MCF 10A (cell line): ENCODE measurements around the gene CST9. TPM values are rescaled to one million over a fixed set of nuclear protein-coding genes. Genes with fewer than 3 reads are reported as not detected.

Source experiments
- BruUV-seq: library from RNA; stranded (reverse); fragments of 400-500 nt; replicated peaks from 2 replicates; lab custom pipeline; 2021; lab: Mats Ljungman, UMichigan
- CTCF ChIA-PET: fragments of 300-600 bp; sonication (Branson Sonifier 250); formaldehyde crosslinking; extraction: SDS; loops from one replicate; lab custom pipeline; 2021; ENCODE audit warnings: antibody characterized with exemption, inconsistent platforms; lab: Yijun Ruan, JAX
- POLR2A ChIA-PET: fragments of 300-600, 350-650 bp; sonication (Branson Sonifier 250); formaldehyde crosslinking; extraction: SDS; loops from one replicate; lab custom pipeline; 2020; ENCODE audit warnings: antibody characterized with exemption, inconsistent platforms; lab: Yijun Ruan, JAX
- DNase-seq: peaks from one replicate; pipeline ENCODE4 v3.0.0-alpha.2; 2018; ENCODE audit not compliant: unreplicated experiment
- H3K27ac Mint-ChIP-seq: one replicate; pipeline ENCODE4 v1.8.0; 2022; ENCODE audit warnings: mild to moderate bottlenecking, low read depth, mixed read lengths; ENCODE audit not compliant: unreplicated experiment
- H3K27me3 Mint-ChIP-seq: one replicate; pipeline ENCODE4 v1.8.0; 2022; ENCODE audit warnings: mixed read lengths; ENCODE audit not compliant: insufficient read depth, unreplicated experiment
- H3K36me3 Mint-ChIP-seq: one replicate; pipeline ENCODE4 v1.8.0; 2022; ENCODE audit warnings: mild to moderate bottlenecking, moderate library complexity, mixed read lengths; ENCODE audit not compliant: insufficient read depth, unreplicated experiment
- H3K4me1 Mint-ChIP-seq: one replicate; pipeline ENCODE4 v1.8.0; 2022; ENCODE audit warnings: mixed read lengths; ENCODE audit not compliant: insufficient read depth, unreplicated experiment
- H3K4me3 Mint-ChIP-seq: one replicate; pipeline ENCODE4 v1.8.0; 2022; ENCODE audit warnings: mild to moderate bottlenecking, moderate library complexity, mixed read lengths; ENCODE audit not compliant: unreplicated experiment
- H3K9me3 Mint-ChIP-seq: one replicate; pipeline ENCODE4 v1.8.0; 2022; ENCODE audit warnings: mixed read lengths; ENCODE audit not compliant: unreplicated experiment
- intact Hi-C: fragments of 100-400 bp; cut with micrococcal nuclease; formaldehyde crosslinking; loops from 2 replicates; pipeline ENCODE4 v1.14.1; 2022
- total RNA-seq: library from RNA; stranded (reverse); gene quantifications from 2 replicates; pipeline ENCODE4 v1.2.3, GENCODE V29; 2022
- TF ChIP-seq, protein P1 (sequence below): fragments of 200-600 bp; IDR thresholded peaks from one replicate; pipeline ENCODE4 v1.8.0; 2022; ENCODE audit warnings: antibody characterized with exemption, mild to moderate bottlenecking; ENCODE audit not compliant: unreplicated experiment

The CST9 gene
- total RNA-seq, 1 experiment from 2014 or later = not detected

DNA sequence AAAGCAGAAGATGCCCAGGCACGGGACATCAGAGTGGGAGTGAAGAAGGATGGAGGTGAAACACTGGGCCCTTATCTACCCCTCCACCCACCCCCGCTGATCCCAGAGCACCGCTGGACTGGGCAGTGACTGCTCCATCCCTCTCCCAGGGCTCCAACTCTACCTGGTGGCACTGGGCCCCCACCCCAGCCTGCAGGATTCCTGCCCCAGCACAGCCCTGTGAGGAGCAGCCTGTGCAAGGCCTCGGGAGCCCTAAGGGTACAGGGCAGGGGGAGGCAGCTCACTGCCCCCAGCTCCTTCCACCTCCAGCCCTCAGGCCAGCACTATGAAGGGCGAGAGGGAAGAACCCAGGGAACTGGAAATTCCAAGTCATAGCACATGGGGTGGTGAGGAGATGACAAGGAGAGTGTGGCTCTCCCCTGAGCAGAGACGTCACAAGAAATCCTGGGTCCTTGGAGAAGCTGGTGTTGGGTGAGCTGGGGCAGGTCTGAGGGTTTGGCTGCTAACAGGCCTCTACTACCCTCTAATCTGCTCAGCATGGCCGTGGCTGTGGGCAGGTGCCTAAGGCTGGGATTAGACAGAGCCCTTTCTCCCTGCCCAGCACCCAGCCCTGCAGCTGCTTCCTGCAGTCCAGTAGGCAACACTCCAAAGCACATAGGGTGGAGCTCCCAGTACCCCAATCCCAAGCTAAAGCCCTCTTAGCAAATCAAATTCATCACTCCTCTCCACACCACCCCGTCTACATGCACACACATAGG, 28.5 kb upstream of the CST9 start:
- Mint-ChIP-seq H3K4me1 (peaks cover 34% of the 10 kb centered on the region), H3K27ac (peak overlapping the region; percentile 64), H3K4me3 (peak overlapping the region; percentile 91), H3K36me3 (peaks cover 36% of the 10 kb centered on the region), H3K9me3 (no peaks in the 10 kb centered on the region), H3K27me3 (no peaks in the 10 kb centered on the region)
- no peak for DNase-seq
- intact Hi-C loops = no loop called here
- ChIA-PET POLR2A (interaction anchor here (1.1 to 1.6 kb wide), 3 partner anchors 8 to 213 kb away, joined by 3 to 10 read pairs (median 3); partner anchors contain the start of gene NAPB), CTCF (interaction anchor here (1.5 to 2.9 kb wide), 2 partner anchors 27 to 34 kb away, joined by 4 to 10 read pairs; no protein-coding TSS in a partner anchor)
- no TSS peak for BruUV-seq
- TF ChIP-seq, protein P1, sequence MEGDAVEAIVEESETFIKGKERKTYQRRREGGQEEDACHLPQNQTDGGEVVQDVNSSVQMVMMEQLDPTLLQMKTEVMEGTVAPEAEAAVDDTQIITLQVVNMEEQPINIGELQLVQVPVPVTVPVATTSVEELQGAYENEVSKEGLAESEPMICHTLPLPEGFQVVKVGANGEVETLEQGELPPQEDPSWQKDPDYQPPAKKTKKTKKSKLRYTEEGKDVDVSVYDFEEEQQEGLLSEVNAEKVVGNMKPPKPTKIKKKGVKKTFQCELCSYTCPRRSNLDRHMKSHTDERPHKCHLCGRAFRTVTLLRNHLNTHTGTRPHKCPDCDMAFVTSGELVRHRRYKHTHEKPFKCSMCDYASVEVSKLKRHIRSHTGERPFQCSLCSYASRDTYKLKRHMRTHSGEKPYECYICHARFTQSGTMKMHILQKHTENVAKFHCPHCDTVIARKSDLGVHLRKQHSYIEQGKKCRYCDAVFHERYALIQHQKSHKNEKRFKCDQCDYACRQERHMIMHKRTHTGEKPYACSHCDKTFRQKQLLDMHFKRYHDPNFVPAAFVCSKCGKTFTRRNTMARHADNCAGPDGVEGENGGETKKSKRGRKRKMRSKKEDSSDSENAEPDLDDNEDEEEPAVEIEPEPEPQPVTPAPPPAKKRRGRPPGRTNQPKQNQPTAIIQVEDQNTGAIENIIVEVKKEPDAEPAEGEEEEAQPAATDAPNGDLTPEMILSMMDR = no peak

DNA sequence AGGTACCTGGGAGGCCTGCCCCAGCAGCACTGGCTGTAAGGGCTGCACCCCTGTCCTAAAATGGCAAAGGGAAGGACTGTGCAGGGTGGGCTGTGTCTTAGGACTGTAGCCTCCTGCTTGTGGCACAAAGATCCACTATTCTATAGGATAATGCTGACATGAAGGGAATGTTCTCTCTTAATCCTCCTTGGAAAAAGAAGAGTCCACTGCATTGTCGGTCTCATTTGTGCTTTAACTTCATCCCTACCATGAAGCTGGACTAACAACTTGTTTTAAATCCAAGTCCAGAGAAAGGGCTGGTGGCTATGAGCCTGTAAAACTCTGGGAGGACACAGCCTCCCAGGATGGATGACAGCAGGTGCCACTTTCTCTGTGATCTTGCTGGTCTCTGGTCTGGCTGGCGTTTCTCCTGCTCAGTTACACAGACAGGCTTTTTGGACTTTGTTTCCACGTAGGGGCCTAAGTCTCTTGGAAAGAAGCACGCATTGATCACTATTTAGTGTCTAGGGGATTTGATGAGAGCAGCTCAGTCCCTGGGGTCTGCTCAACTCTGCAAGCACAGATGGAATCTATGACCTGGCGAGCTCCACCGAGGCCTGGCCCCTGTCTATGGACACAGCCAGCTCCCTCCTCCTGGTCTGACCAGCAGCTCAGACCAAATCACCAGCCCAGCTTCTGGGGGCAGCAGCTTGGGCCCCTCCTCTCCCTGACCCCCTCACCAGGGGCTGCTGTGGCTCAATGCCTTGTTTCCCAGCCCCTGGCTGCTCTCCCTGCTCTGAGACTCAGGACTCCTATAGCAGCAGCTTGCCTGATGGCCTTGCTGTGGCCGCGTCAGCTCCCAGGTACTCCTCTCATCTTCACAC, 27.2 kb upstream of the CST9 start:
- H3K36me3 Mint-ChIP-seq = peaks cover 36% of the 10 kb centered on the region
- H3K4me3 Mint-ChIP-seq = no peak overlapping the region
- DNase-seq = no peak
- BruUV-seq = no TSS peak
- peak overlapping the region; percentile 70 for H3K27ac Mint-ChIP-seq
- intact Hi-C loops = no loop called here
- H3K4me1 Mint-ChIP-seq = peaks cover 40% of the 10 kb centered on the region
- no peaks in the 10 kb centered on the region for H3K27me3 Mint-ChIP-seq
- ChIA-PET POLR2A (interaction anchor here (1.1 to 1.4 kb wide), 2 partner anchors 10 to 212 kb away, joined by 3 to 4 read pairs; partner anchors contain the start of gene NAPB), CTCF (interaction anchor here (0.6 to 1.5 kb wide), 4 partner anchors 26 to 191 kb away, joined by 3 to 7 read pairs (median 4); no protein-coding TSS in a partner anchor)
- no peaks in the 10 kb centered on the region for H3K9me3 Mint-ChIP-seq
- TF ChIP-seq, protein P1 = no peak

DNA sequence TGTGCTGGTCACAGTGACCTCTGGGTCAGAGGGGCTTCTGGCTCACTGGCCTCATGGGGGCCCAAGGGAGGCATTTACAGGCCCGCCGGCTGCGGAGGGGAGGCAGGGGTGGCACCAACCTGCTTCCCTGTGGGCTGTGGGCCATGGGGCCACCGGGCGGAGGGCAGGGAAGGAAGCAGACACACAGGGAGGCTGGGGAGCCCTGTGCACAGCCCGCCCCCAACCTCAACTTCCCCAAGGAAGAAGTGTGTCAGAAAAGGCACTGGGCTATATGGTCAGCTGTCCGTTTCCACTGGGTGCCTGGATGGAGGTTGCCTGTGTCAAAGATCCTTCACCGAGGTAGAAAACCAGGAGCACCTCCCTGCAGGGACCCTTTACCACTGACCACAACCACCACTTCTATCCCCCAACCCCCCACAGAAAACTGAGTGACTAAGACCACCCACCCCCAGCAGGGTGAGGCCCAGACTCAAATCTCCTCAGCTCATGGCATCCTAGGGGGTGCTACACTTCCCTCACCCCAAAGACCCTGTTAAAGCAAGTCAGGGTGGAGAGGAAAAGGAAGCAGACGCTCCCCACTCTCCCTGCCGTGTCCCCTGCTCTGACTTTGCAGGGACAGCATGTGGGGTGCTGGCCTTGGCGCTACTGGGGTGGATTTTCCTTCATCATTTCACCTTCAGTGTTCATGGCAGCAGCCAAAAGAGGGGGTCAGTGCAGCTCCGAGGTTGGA, 26.4 kb upstream of the CST9 start:
- no peak overlapping the region for H3K4me3 Mint-ChIP-seq
- H3K4me1 Mint-ChIP-seq = peaks cover 40% of the 10 kb centered on the region
- TF ChIP-seq, protein P1 = no peak
- peaks cover 36% of the 10 kb centered on the region for H3K36me3 Mint-ChIP-seq
- DNase-seq = no peak
- H3K27ac Mint-ChIP-seq = no peak overlapping the region
- no TSS peak for BruUV-seq
- no peaks in the 10 kb centered on the region for H3K9me3 Mint-ChIP-seq
- CTCF ChIA-PET = interaction anchor here (1.1 kb wide), 1 partner anchor 37 kb away, joined by 3 read pairs; no protein-coding TSS in a partner anchor
- H3K27me3 Mint-ChIP-seq = no peaks in the 10 kb centered on the region
- intact Hi-C loops = no loop called here
- POLR2A ChIA-PET = interaction anchor here (1.4 kb wide), 1 partner anchor 9 kb away, joined by 4 read pairs; no protein-coding TSS in a partner anchor
